Astrocyte of the cerebellum (primary cell): ENCODE data around the gene C12orf75.

Source experiments
- DNase-seq: peaks from one replicate; pipeline ENCODE4 v3.0.0-alpha.2; 2011; ENCODE audit warnings: low read depth
- H3K4me3 ChIP-seq: 2 replicates; pipeline ENCODE4 v1.5.1; 2011; ENCODE audit warnings: mild to moderate bottlenecking, low read depth, low read length, moderate library complexity
- in situ Hi-C: cut with HindIII; loops from 2 replicates; pipeline ENCODE4 v1.10.0; 2017; ENCODE audit warnings: low sequenced_read_pairs
- TF ChIP-seq, protein P1 (sequence below): IDR thresholded peaks from 2 replicates; pipeline ENCODE4 v1.5.1; 2012; ENCODE audit warnings: low read length, low read depth, moderate library complexity, mild to moderate bottlenecking; ENCODE audit errors: missing control alignments

Gene C12orf75

GRCh38 chr12:105406497-105406896, 76.0 kb downstream of the C12orf75 start:
- DNase-seq: no peak
- in situ Hi-C loops: no loop called here
- no peak overlapping the region for H3K4me3 ChIP-seq
- TF ChIP-seq, protein P1, sequence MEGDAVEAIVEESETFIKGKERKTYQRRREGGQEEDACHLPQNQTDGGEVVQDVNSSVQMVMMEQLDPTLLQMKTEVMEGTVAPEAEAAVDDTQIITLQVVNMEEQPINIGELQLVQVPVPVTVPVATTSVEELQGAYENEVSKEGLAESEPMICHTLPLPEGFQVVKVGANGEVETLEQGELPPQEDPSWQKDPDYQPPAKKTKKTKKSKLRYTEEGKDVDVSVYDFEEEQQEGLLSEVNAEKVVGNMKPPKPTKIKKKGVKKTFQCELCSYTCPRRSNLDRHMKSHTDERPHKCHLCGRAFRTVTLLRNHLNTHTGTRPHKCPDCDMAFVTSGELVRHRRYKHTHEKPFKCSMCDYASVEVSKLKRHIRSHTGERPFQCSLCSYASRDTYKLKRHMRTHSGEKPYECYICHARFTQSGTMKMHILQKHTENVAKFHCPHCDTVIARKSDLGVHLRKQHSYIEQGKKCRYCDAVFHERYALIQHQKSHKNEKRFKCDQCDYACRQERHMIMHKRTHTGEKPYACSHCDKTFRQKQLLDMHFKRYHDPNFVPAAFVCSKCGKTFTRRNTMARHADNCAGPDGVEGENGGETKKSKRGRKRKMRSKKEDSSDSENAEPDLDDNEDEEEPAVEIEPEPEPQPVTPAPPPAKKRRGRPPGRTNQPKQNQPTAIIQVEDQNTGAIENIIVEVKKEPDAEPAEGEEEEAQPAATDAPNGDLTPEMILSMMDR: no peak

DNA sequence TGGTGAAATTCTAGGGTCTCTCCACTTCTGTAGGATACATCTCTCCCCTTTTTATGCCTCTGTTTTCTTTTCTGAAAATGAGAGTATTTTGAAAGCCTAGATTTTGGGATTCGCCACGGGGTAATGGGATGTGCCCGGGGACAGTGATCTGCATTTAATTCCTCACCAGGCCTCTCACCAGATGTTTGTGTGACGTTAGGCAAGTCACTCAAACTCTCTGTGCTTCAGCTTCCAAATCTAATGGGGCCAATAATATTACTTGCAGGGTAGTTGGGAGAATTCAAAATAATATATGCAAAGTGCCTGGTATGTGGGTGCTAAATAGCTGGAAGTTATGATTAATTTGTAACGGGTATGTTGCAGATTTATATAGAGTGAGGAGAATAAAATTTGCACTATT, 78.8 kb downstream of the C12orf75 start:
- no peak overlapping the region for H3K4me3 ChIP-seq
- in situ Hi-C loops: no loop called here
- no peak for DNase-seq
- TF ChIP-seq, protein P1: no peak

GRCh38 chr12:105409801-105410471, 79.4 kb downstream of the C12orf75 start:
- TF ChIP-seq, protein P1: no peak
- DNase-seq: no peak
- no peak overlapping the region for H3K4me3 ChIP-seq
- in situ Hi-C loops: loop anchor here (10.0 kb wide), 1 partner anchor 725 kb away; the partner anchor contains the start of gene NUAK1

- DNase-seq: no peak
- in situ Hi-C loops: loop anchor here (10.0 kb wide), 1 partner anchor 721 kb away; the partner anchor contains the start of gene NUAK1
- no peak overlapping the region for H3K4me3 ChIP-seq
- TF ChIP-seq, protein P1: no peak
Observed at GRCh38 chr12:105413911-105414487, 83.5 kb downstream of the C12orf75 start.

- H3K4me3 ChIP-seq: no peak overlapping the region
- no peak for DNase-seq
- in situ Hi-C loops: loop anchor here (10.0 kb wide), 1 partner anchor 717 kb away; the partner anchor contains the start of gene NUAK1
- TF ChIP-seq, protein P1: no peak
Observed at GRCh38 chr12:105417732-105418131, 87.2 kb downstream of the C12orf75 start.

DNA sequence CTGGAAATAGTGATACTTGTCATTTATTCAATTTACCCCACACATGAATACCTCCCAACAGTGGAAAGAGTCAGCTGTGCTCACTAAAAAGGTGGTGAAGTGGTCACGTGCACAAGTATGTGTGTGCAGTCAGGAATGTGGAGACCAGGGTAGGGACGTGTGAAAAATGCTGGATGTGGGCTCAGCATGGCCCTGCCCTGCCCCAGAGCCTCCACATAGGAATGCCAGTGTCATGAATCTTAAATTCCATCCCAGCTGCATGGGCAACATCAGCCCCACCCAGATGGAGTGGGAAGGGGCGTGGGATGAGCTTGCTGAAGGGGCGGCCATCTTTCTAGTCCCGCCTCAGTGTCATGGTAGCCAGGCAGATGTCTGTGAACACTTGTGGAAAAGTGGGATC, 87.7 kb downstream of the C12orf75 start:
- DNase-seq: peak; percentile 35
- in situ Hi-C loops: loop anchor here (10.0 kb wide), 1 partner anchor 717 kb away; the partner anchor contains the start of gene NUAK1
- H3K4me3 ChIP-seq: no peak overlapping the region
- TF ChIP-seq, protein P1: no peak
